ENCODE measurements around the gene CAVIN4. TPM values are rescaled to one million over a fixed set of nuclear protein-coding genes. Genes with fewer than 3 reads are reported as not detected.
A peak's percentile ranks its signal among the peaks of the same experiment; 100 is the strongest.

The CAVIN4 gene
- total RNA-seq, 2 experiments from 2014 or later, result 0.23 TPM; not detected in 1

DNA sequence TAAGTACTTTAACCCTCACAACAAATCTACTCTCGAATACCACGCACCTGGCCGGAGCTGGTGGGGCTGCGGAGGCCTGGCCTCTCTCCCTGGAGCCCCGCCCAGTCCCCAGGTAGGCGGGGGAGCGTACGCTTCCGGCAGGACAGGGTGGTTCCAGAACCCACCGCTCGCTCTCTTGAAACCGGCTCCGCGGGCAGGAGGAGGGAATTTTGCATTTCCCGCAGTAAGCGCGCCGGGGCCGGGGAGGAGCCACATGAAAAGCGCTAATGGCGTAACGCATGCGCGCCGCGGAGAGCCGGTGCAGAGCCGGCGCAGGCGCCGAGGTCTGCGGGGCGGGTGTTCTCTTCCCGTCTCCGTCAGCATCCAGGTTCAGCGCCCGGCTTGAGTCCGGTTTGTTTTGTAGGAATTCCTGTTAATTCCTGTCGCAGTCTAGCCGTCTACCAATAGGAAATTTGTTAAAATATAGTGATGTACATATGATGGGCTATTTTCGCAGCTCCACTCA, 20.8 kb downstream of the CAVIN4 start:
- Mint-ChIP-seq H3K27ac (no peak overlapping the region), H3K27me3 (peaks cover 16% of the 10 kb centered on the region), H3K9me3 (no peaks in the 10 kb centered on the region), H3K4me1 (peaks cover 20% of the 10 kb centered on the region), H3K36me3 (no peaks in the 10 kb centered on the region), H3K4me3 (peak overlapping the region; percentile 79)
- ATAC-seq (ENCODE audit: low read depth) (peak; percentile 86), DNase-seq (peak; percentile 80)
- POLR2A ChIA-PET, result no interaction called here

DNA sequence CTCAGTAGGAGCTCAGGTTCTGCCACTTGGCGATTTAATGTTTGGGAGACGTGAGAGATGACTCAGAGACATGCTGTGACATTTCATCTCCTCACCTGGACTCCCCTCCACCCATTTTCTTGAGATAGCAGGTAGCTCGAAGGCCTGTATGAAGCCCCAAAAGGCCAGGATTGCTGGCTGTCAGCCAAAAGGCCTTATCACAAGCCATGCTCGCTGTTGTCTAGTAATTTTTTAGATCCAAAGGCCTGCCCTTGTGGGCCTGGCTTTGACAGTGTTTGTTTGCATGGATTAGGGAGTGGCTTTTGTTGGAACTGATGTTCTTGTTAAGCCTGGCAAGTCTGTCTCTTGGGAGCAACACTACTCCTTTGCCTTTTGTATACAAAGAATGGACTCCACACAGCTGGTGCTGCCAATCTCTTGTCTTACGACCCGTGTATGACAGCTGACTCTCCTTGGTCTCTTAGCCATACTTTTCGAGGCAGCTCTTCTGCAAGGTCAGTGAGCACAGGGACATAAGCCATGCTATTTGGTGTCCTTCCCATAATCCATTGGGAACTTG, 22.7 kb downstream of the CAVIN4 start:
- POLR2A ChIA-PET, result no interaction called here
- DNase-seq (no peak), ATAC-seq (ENCODE audit: low read depth) (no peak)
- Mint-ChIP-seq H3K36me3 (no peaks in the 10 kb centered on the region), H3K27ac (no peak overlapping the region), H3K4me1 (peaks cover 19% of the 10 kb centered on the region), H3K9me3 (no peaks in the 10 kb centered on the region), H3K4me3 (no peak overlapping the region), H3K27me3 (peaks cover 16% of the 10 kb centered on the region)

DNA sequence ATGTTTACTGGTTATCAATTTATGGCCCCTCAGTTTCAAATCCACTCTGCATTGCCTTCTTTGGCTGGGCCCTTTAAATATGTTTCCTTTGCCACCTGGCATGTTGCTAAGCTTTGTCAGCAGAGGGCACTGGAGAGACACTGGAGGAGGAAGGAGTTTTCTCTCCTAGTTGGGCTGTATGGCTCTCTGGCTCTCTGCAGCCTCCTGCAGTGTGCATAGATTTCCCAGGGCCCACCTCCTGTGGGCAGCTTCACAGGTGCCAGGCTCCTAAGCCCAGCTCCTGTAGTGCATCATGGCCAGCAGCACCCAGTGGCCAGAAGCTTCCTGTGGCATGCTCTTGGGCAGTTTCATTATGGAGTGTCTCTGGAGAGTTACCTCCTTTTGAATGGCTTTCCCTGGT, 23.3 kb downstream of the CAVIN4 start:
- peak; percentile 44 for ATAC-seq (ENCODE audit: low read depth)
- no peak for DNase-seq
- Mint-ChIP-seq H3K27ac (no peak overlapping the region), H3K36me3 (no peaks in the 10 kb centered on the region), H3K27me3 (peaks cover 16% of the 10 kb centered on the region), H3K4me1 (peaks cover 19% of the 10 kb centered on the region), H3K4me3 (no peak overlapping the region), H3K9me3 (no peaks in the 10 kb centered on the region)
- POLR2A ChIA-PET, result no interaction called here

DNA sequence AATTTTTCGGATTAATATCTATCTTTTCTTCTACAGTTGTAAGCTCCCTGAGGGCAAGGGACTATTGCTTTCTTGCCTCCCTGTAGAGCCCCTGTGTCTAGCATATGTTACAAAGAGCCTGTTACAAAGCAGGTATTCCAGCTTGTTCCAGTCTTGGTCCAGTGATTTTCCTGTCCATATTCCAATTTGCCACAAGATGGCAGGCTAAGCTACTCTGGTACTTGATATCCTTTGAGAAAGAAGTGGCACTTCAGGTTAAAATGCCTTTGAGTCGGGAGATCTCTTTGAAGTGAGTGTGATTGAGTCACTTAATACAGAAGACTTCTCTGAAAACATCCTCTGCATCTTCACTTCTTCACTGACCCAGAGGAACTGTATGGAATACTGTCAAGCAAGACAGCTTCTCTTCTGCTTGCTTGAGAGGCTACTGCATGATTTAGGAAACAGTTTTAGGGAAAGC, 24.5 kb downstream of the CAVIN4 start:
- H3K36me3 Mint-ChIP-seq, result no peaks in the 10 kb centered on the region
- H3K9me3 Mint-ChIP-seq, result no peaks in the 10 kb centered on the region
- no peak overlapping the region for H3K4me3 Mint-ChIP-seq
- peaks cover 19% of the 10 kb centered on the region for H3K4me1 Mint-ChIP-seq
- peaks cover 9% of the 10 kb centered on the region for H3K27me3 Mint-ChIP-seq
- DNase-seq (no peak), ATAC-seq (ENCODE audit: low read depth) (no peak)
- H3K27ac Mint-ChIP-seq, result no peak overlapping the region
- POLR2A ChIA-PET, result no interaction called here

DNA sequence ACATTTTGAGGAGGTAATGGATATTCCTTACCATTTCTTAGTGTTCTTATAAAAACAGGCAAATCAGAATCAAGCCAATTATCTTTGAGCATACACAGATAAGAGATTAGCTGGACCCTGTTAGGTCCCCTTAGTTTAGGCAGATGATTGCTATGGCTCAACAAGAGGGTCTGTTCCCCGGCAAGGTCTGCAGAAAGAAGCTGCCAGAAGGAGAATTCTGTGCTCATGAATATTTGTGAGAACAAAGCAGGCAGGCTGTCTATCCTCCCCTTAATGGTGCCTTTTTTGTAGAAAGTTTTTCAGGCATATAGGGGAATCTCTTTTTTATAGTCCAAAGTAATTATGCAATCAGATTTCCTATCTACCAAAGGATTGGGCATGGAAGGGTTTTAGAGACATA, 27.5 kb downstream of the CAVIN4 start:
- Mint-ChIP-seq H3K9me3 (no peaks in the 10 kb centered on the region), H3K27me3 (peaks cover 5% of the 10 kb centered on the region)

DNA sequence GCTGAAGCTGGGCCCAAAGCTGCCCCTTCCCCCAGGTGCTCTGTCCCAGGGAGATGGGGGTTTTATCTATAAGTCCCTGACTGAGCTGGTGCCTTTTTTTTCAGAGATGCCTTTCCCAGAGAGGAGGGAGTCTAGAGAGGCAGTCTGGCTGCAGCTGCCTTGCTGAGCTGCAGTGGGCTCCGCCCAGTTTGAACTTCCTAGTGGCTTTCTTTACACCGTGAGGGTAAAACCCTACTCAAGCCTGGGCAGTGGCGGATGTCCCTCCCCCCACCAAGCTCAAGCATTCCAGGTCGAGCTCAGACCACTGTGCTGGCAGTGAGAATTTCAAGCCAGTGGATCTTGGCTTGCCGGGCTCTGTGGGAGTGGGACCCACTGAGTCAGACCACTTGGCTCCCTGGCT, 41.3 kb downstream of the CAVIN4 start:
- peaks cover 11% of the 10 kb centered on the region for H3K9me3 Mint-ChIP-seq
- H3K27me3 Mint-ChIP-seq, result peaks cover 5% of the 10 kb centered on the region
- POLR2A ChIA-PET, result no interaction called here
- no peaks in the 10 kb centered on the region for H3K4me1 Mint-ChIP-seq
- no peak overlapping the region for H3K27ac Mint-ChIP-seq
- ATAC-seq (ENCODE audit: low read depth) (no peak), DNase-seq (no peak)
- no peaks in the 10 kb centered on the region for H3K36me3 Mint-ChIP-seq
- H3K4me3 Mint-ChIP-seq, result no peak overlapping the region

More for the DNA sequence above, 27.5 kb downstream of the CAVIN4 start:
- Mint-ChIP-seq H3K4me3 (no peak overlapping the region), H3K27ac (no peak overlapping the region), H3K36me3 (no peaks in the 10 kb centered on the region), H3K4me1 (peaks cover 4% of the 10 kb centered on the region)
- POLR2A ChIA-PET, result no interaction called here
- DNase-seq (no peak), ATAC-seq (ENCODE audit: low read depth) (no peak)

DNA sequence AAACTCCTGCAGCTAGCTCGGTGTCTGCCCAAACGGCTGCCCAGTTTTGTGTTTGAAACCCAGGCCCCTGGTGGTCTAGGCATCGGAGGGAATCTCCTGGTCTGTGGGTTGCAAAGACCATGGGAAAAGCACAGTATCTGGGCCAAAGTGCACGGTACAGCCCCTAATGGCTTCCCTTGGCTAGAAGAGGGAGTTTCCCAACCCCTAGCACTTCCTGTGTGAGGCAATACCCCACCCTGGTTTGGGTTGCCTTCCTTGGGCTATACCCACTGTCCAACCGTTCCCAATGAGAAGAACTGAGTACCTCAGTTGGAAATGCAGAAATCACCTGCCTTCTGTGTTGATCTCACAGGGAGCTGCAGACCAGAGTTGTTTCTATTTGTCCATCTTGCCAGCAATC, 41.8 kb downstream of the CAVIN4 start:
- POLR2A ChIA-PET, result no interaction called here
- Mint-ChIP-seq H3K4me1 (no peaks in the 10 kb centered on the region), H3K4me3 (no peak overlapping the region), H3K27me3 (peaks cover 5% of the 10 kb centered on the region), H3K9me3 (peaks cover 11% of the 10 kb centered on the region), H3K27ac (no peak overlapping the region), H3K36me3 (no peaks in the 10 kb centered on the region)
- DNase-seq (no peak), ATAC-seq (ENCODE audit: low read depth) (no peak)

DNA sequence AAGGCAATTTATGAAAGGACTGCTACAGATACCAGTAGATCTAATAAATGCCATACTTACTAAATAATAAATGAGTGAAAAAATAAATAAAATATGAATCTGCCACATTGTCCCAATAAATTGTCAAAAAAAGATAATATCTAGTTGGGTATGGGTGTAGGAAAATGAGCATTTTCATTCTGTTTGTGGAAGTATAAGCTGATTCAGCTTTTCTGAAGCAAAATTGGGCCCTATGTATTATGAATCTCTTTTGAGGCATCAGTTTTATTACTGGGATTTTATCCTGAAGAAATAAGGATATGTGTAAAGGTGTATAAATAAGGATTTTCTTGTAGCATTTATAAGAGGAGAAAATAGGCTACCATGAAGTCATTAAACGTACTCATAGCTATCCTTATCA, 46.1 kb downstream of the CAVIN4 start:
- POLR2A ChIA-PET, result no interaction called here
- Mint-ChIP-seq H3K27ac (no peak overlapping the region), H3K27me3 (peaks cover 2% of the 10 kb centered on the region), H3K4me1 (no peaks in the 10 kb centered on the region), H3K36me3 (no peaks in the 10 kb centered on the region), H3K4me3 (no peak overlapping the region), H3K9me3 (peaks cover 1% of the 10 kb centered on the region)
- DNase-seq (no peak), ATAC-seq (ENCODE audit: low read depth) (no peak)

DNA sequence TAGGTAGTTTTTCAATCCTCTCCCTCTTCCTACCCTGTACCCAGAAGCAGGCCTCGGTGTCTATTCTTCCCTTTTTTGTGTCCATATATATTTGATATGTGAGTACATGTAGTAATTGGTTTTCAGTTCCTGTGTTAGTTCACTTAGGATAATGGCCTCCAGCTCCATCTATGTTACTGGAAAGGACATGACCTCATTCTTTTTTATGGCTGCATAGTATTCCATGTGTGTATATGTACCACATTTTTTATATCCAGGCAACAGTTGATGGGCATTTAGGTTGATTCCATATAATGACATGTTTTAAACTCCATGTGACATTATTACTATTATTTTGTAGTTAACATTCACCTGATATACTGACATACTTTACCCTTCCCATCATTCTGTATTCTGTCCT, 49.1 kb downstream of the CAVIN4 start:
- Mint-ChIP-seq H3K4me1 (no peaks in the 10 kb centered on the region), H3K27me3 (peaks cover 4% of the 10 kb centered on the region), H3K9me3 (peaks cover 1% of the 10 kb centered on the region), H3K27ac (no peak overlapping the region), H3K4me3 (no peak overlapping the region), H3K36me3 (no peaks in the 10 kb centered on the region)
- DNase-seq (no peak), ATAC-seq (ENCODE audit: low read depth) (no peak)
- POLR2A ChIA-PET, result no interaction called here

DNA sequence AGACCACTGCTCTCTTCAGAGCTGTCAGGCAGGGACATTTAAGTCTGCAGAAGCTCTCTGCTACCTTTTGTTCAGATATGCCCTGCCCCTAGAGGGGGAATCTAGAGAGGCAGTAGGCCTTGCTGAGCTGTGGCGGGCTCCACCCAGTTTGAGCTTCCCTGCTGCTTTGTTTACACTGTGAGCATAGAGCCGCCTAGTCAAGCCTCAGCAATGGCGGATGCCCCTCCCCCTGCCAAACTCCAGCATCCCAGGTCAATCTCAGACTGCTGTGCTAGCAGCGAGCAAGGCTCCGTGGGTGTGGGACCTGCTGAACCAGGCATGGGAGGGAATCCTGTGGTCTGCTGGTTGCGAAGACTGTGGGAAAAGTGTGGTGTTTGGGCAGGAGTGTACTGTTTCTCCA, 59.9 kb downstream of the CAVIN4 start:
- Mint-ChIP-seq H3K36me3 (no peaks in the 10 kb centered on the region), H3K4me3 (no peak overlapping the region), H3K9me3 (peaks cover 2% of the 10 kb centered on the region), H3K27me3 (peaks cover 2% of the 10 kb centered on the region), H3K4me1 (no peaks in the 10 kb centered on the region), H3K27ac (no peak overlapping the region)
- no peak for ATAC-seq (ENCODE audit: low read depth)
- POLR2A ChIA-PET, result no interaction called here
- no peak for DNase-seq

Other genes with a start within 250 kb of the CAVIN4 start
- gene TEX10, start 225.1 kb upstream of the CAVIN4 start, total RNA-seq, result 10 to 100 TPM; 18.6 to 19.8 TPM
- 10 to 100 TPM; 17.7 to 19.1 TPM for gene MSANTD3, start 150.9 kb upstream of the CAVIN4 start, total RNA-seq
- gene TMEFF1, start 104.9 kb upstream of the CAVIN4 start, total RNA-seq, result under 1 TPM in 1 of 2 experiments, not detected in 1; 0.20 TPM

Measured in activated naive CD8-positive, alpha-beta T cell treated with anti-CD3 and anti-CD28 coated beads, Interleukin-2, amount 10 ng/mL, durations not matched to agents 7 days and 5 days (primary cell).